Stimulated activated naive CD8-positive, alpha-beta T cell treated with anti-CD3 and anti-CD28 coated beads, Interleukin-15, Interleukin-2, amounts not matched to agents 100 ng/mL and 50 ng/mL, for 24 hours (primary cell): ENCODE results near the gene HOXC9.
"Not testable (repeated sequence)": the region's sequence is repeated elsewhere in the genome, so short reads cannot be mapped to it uniquely, and the experiment has no call there.

Experiments used
- H3K27ac Mint-ChIP-seq: one replicate; pipeline ENCODE4 v1.8.0; 2021; ENCODE audit warnings: mild to moderate bottlenecking, mixed read lengths
- H3K27me3 Mint-ChIP-seq: one replicate; pipeline ENCODE4 v1.8.0; 2021; ENCODE audit warnings: mixed read lengths
- H3K36me3 Mint-ChIP-seq: one replicate; pipeline ENCODE4 v1.8.0; 2021; ENCODE audit warnings: low read depth, mixed read lengths
- H3K4me1 Mint-ChIP-seq: one replicate; pipeline ENCODE4 v1.8.0; 2021; ENCODE audit warnings: low read depth, mixed read lengths
- H3K4me3 Mint-ChIP-seq: one replicate; pipeline ENCODE4 v1.8.0; 2021; ENCODE audit warnings: mild to moderate bottlenecking, mixed read lengths
- H3K9me3 Mint-ChIP-seq: one replicate; pipeline ENCODE4 v1.8.0; 2021; ENCODE audit warnings: mixed read lengths

Gene HOXC9

DNA sequence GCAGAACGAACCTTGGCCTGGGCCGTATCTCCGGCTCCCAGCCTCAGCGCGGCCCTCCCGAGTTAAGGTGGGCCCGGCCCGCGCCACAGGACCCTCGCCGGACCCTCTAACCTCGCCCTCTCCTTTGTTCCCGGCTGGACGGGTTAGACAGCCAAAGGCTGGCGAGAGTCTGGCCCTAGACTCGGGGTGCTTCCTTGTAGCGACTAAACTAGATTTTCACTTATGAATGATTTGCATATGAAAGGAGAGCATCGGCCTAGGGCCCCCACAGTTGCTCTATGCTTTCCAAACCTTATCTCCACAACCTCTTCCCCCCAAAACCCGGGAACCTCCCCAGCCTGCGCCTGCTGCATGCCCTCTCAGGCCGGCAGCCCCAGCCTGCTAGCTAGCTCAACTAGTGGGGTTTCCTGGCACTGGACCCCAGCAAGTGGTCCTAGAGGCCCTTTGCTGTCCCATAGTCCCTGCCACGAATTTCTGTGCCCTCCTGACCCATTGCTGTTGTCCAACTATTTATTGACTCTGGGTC, 34.9 kb downstream of the HOXC9 start:
- no peaks in the 10 kb centered on the region for H3K36me3 Mint-ChIP-seq
- H3K4me1 Mint-ChIP-seq, result peaks cover 20% of the 10 kb centered on the region
- H3K27ac Mint-ChIP-seq, result no peak overlapping the region
- peak overlapping the region; percentile 7 for H3K4me3 Mint-ChIP-seq
- H3K9me3 Mint-ChIP-seq, result no peaks in the 10 kb centered on the region
- H3K27me3 Mint-ChIP-seq, result peaks cover 85% of the 10 kb centered on the region

DNA sequence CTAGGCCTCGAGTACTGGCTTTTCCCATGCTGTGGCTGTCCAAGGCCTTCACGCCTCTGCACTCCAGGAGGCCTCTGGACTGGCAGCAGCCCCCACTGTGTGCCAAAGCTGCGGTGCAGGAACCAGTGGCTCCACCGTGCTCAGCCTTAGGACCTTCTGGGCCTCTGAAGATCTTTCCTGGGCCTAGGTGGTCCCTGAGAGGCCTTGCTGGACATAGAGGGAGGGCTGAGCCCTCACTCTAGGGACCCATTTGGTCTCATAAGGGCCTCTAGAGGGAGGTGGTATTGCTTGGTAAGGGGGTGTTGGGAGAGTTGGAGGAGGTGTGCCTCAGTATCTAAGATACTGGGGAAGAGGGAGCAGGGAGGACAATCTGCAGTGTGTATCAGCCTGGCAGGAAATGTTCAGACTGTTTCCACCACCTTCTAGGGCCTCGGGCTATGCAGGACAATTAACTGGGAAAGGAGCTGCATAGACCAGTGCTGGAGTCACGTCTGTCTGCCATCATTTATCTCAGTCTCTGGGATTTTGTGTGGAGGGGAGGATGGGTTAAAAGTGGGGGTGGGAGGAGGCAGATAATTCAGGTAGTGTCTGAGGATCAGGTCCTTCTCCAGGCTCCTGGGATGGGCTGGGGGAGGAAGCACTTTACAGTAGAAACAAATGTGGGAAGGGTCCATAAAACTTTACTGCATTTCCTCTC, 35.8 kb downstream of the HOXC9 start:
- no peak overlapping the region for H3K27ac Mint-ChIP-seq
- H3K4me1 Mint-ChIP-seq, result peaks cover 20% of the 10 kb centered on the region
- H3K27me3 Mint-ChIP-seq, result peaks cover 86% of the 10 kb centered on the region
- no peaks in the 10 kb centered on the region for H3K9me3 Mint-ChIP-seq
- H3K4me3 Mint-ChIP-seq, result no peak overlapping the region
- H3K36me3 Mint-ChIP-seq, result no peaks in the 10 kb centered on the region

GRCh38 chr12:54036620-54037359, 36.8 kb downstream of the HOXC9 start:
- Mint-ChIP-seq H3K27ac (no peak overlapping the region), H3K27me3 (peaks cover 85% of the 10 kb centered on the region), H3K36me3 (no peaks in the 10 kb centered on the region), H3K9me3 (no peaks in the 10 kb centered on the region), H3K4me1 (peaks cover 20% of the 10 kb centered on the region), H3K4me3 (no peak overlapping the region)

- Mint-ChIP-seq H3K4me3 (no peak overlapping the region), H3K9me3 (no peaks in the 10 kb centered on the region), H3K4me1 (peaks cover 19% of the 10 kb centered on the region), H3K27me3 (peaks cover 84% of the 10 kb centered on the region), H3K36me3 (no peaks in the 10 kb centered on the region), H3K27ac (no peak overlapping the region)
Observed at GRCh38 chr12:54037360-54038283, 37.7 kb downstream of the HOXC9 start.

- Mint-ChIP-seq H3K9me3 (no peaks in the 10 kb centered on the region), H3K27me3 (peaks cover 85% of the 10 kb centered on the region), H3K36me3 (no peaks in the 10 kb centered on the region), H3K4me1 (peaks cover 11% of the 10 kb centered on the region), H3K27ac (no peak overlapping the region), H3K4me3 (no peak overlapping the region)
Observed at GRCh38 chr12:54038284-54038870, 38.4 kb downstream of the HOXC9 start.

- H3K4me1 Mint-ChIP-seq, result peaks cover 8% of the 10 kb centered on the region
- H3K4me3 Mint-ChIP-seq, result no peak overlapping the region
- no peaks in the 10 kb centered on the region for H3K36me3 Mint-ChIP-seq
- no peak overlapping the region for H3K27ac Mint-ChIP-seq
- H3K27me3 Mint-ChIP-seq, result peaks cover 87% of the 10 kb centered on the region
- no peaks in the 10 kb centered on the region for H3K9me3 Mint-ChIP-seq
Observed at GRCh38 chr12:54038871-54039414, 39.0 kb downstream of the HOXC9 start.

DNA sequence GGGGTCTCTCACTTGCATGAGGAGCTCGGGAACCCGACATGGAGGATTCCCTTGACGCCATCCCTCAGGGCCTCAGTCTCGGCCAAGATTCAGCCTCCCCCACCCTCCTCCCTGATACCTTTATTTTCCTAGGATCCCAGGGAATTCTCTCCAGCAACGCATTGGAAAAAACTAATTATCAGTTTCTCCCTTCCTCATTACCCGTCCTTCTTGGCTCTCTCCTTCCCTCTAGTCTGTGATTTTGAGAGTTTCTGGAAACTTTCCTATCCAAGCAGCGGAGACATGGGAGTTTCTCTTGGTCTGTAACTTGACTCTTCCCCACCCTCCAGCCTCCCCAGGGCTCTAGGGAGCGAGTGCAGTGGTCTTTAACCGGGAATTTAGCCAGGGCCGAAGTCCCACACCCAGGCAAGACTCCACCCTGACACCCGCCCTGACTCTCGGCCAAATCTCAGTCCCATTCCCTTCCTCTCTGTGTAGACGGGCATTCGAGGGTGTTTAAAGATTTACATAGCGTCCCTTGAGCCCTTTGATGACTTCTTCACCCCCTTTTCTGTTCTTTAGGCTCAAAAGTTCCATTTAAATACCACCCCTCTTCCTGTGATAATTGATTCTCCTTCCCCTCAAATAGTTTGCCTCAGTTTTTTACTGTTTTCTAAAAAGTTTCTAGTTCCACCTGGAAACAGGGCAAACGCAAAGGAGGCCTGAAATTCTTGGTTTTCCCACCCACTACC, 39.6 kb downstream of the HOXC9 start:
- Mint-ChIP-seq H3K27me3 (peaks cover 89% of the 10 kb centered on the region), H3K36me3 (no peaks in the 10 kb centered on the region), H3K4me3 (no peak overlapping the region), H3K9me3 (no peaks in the 10 kb centered on the region), H3K27ac (no peak overlapping the region), H3K4me1 (peaks cover 6% of the 10 kb centered on the region)

- peaks cover 3% of the 10 kb centered on the region for H3K4me1 Mint-ChIP-seq
- no peak overlapping the region for H3K4me3 Mint-ChIP-seq
- H3K9me3 Mint-ChIP-seq, result no peaks in the 10 kb centered on the region
- peaks cover 91% of the 10 kb centered on the region for H3K27me3 Mint-ChIP-seq
- no peak overlapping the region for H3K27ac Mint-ChIP-seq
- H3K36me3 Mint-ChIP-seq, result no peaks in the 10 kb centered on the region
Observed at GRCh38 chr12:54040148-54040494, 40.2 kb downstream of the HOXC9 start.

DNA sequence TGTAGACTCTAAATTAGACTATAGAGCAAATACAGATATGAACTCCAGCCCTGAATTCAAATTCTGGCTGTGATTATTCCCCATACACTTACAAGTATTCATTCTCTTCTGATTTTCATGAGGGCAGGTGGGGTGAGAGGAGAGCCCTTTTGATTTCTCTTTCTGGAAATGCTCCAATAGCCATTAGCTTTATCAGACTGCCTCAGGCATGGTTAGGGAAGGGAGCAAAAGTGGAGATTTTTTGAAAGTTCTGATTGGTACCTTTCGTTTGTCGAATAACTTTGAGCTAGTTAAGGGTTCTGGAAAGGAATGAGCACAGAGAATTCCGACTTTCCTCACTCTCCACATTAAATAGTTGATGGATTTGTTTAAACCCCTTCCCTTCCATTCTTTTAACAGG, 40.7 kb downstream of the HOXC9 start:
- no peaks in the 10 kb centered on the region for H3K36me3 Mint-ChIP-seq
- H3K9me3 Mint-ChIP-seq, result no peaks in the 10 kb centered on the region
- H3K27me3 Mint-ChIP-seq, result peaks cover 91% of the 10 kb centered on the region
- H3K4me3 Mint-ChIP-seq, result no peak overlapping the region
- no peak overlapping the region for H3K27ac Mint-ChIP-seq
- peaks cover 3% of the 10 kb centered on the region for H3K4me1 Mint-ChIP-seq

GRCh38 chr12:54041097-54041690, 41.2 kb downstream of the HOXC9 start:
- Mint-ChIP-seq H3K36me3 (no peaks in the 10 kb centered on the region), H3K9me3 (no peaks in the 10 kb centered on the region), H3K27ac (no peak overlapping the region), H3K27me3 (peaks cover 91% of the 10 kb centered on the region), H3K4me3 (no peak overlapping the region), H3K4me1 (peaks cover 3% of the 10 kb centered on the region)

DNA sequence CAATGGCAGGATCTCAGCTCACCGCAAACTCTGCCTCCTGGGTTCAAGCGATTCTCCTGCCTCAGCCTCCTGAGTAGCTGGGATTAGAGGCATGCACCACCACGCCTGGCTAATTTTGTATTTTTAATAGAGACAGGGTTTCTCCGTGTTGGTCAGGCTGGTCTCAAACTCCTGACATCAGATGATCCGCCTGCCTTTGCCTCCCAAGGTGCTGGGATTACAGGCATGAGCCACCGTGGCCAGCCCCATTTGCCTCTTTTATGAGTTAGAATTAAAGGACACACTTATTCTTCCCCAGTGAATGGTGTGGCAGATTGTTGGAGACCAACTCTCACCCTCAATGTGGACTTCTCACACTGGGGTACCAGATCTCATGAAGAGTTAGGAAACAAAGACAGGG, 42.1 kb downstream of the HOXC9 start:
- not testable (repeated sequence) for H3K4me1 Mint-ChIP-seq, H3K27ac Mint-ChIP-seq
- peaks cover 92% of the 10 kb centered on the region for H3K27me3 Mint-ChIP-seq

GRCh38 chr12:54042970-54043853, 43.3 kb downstream of the HOXC9 start:
- H3K4me3 Mint-ChIP-seq, result no peak overlapping the region
- peaks cover 93% of the 10 kb centered on the region for H3K27me3 Mint-ChIP-seq
- H3K36me3 Mint-ChIP-seq, result no peaks in the 10 kb centered on the region
- H3K9me3 Mint-ChIP-seq, result no peaks in the 10 kb centered on the region
- peaks cover 6% of the 10 kb centered on the region for H3K4me1 Mint-ChIP-seq
- no peak overlapping the region for H3K27ac Mint-ChIP-seq

More for the DNA sequence above, 42.1 kb downstream of the HOXC9 start:
- H3K36me3 Mint-ChIP-seq, H3K4me3 Mint-ChIP-seq, H3K9me3 Mint-ChIP-seq: not testable (repeated sequence)
